ENCODE measurements around the gene BEND4.
A peak's percentile ranks its signal among the peaks of the same experiment; 100 is the strongest.

The BEND4 gene

GRCh38 chr4:42101446-42101975 is 50.9 kb downstream of the BEND4 start:
- TF ChIP-seq ZFP3 (CRISPR knock-in tag; IDR thresholded peaks at IDR 0.05) (no peak), BACH2 (CRISPR knock-in tag; IDR thresholded peaks at IDR 0.05; ENCODE audit: borderline replicate concordance) (no peak), ZC3H10 (CRISPR knock-in tag; IDR thresholded peaks at IDR 0.05) (no peak), GLIS3 (CRISPR knock-in tag; IDR thresholded peaks at IDR 0.05) (no peak), ZNF565 (CRISPR knock-in tag; conservative IDR thresholded peaks at IDR 0.05; ENCODE audit: low read depth) (no peak), ZFP30 (CRISPR knock-in tag; IDR thresholded peaks at IDR 0.05) (no peak)
- no peak for ATAC-seq

GRCh38 chr4:42088386-42088785 is 64.1 kb downstream of the BEND4 start:
- no peak for ATAC-seq
- TF ChIP-seq ZC3H10 (CRISPR knock-in tag; IDR thresholded peaks at IDR 0.05): no peak
- no peak for TF ChIP-seq TCF4 (CRISPR knock-in tag; IDR thresholded peaks at IDR 0.05; ENCODE audit: borderline replicate concordance)
- TF ChIP-seq TOX (CRISPR knock-in tag; IDR thresholded peaks at IDR 0.05; ENCODE audit: borderline replicate concordance): no peak

GRCh38 chr4:42083816-42084215 is 68.6 kb downstream of the BEND4 start:
- peak; percentile 54; the same call in 2 of the 3 replicates for ATAC-seq
- TF ChIP-seq OSR1 (CRISPR knock-in tag; IDR thresholded peaks at IDR 0.05): no peak

- TF ChIP-seq RARB (CRISPR knock-in tag; IDR thresholded peaks at IDR 0.05) (no peak), SNAI2 (CRISPR knock-in tag; IDR thresholded peaks at IDR 0.05) (no peak), OSR1 (CRISPR knock-in tag; IDR thresholded peaks at IDR 0.05) (no peak), ZFP30 (CRISPR knock-in tag; IDR thresholded peaks at IDR 0.05) (no peak), ZC3H10 (CRISPR knock-in tag; IDR thresholded peaks at IDR 0.05) (no peak), ZNF8 (CRISPR knock-in tag; IDR thresholded peaks at IDR 0.05) (no peak), POU6F1 (CRISPR knock-in tag; IDR thresholded peaks at IDR 0.05; ENCODE audit: borderline replicate concordance, low read depth) (no peak), GLIS3 (CRISPR knock-in tag; IDR thresholded peaks at IDR 0.05) (no peak), CREB5 (CRISPR knock-in tag; IDR thresholded peaks at IDR 0.05; ENCODE audit: low read depth) (no peak), ZNF565 (CRISPR knock-in tag; conservative IDR thresholded peaks at IDR 0.05; ENCODE audit: low read depth) (no peak), CSDC2 (CRISPR knock-in tag; IDR thresholded peaks at IDR 0.05) (no peak)
- ATAC-seq: no peak
Observed at GRCh38 chr4:42080306-42080705, 72.1 kb downstream of the BEND4 start.

GRCh38 chr4:42078184-42078801 is 74.2 kb downstream of the BEND4 start:
- ATAC-seq: no peak

More at GRCh38 chr4:42078184-42078801, 74.2 kb downstream of the BEND4 start:
- no peak for TF ChIP-seq GLIS3 (CRISPR knock-in tag; IDR thresholded peaks at IDR 0.05)
- TF ChIP-seq ZNF565 (CRISPR knock-in tag; conservative IDR thresholded peaks at IDR 0.05; ENCODE audit: low read depth): no peak
- no peak for TF ChIP-seq OSR1 (CRISPR knock-in tag; IDR thresholded peaks at IDR 0.05)
- no peak for TF ChIP-seq TCF4 (CRISPR knock-in tag; IDR thresholded peaks at IDR 0.05; ENCODE audit: borderline replicate concordance)
- TF ChIP-seq ZNF70 (CRISPR knock-in tag; IDR thresholded peaks at IDR 0.05): no peak
- no peak for TF ChIP-seq CSRNP3 (CRISPR knock-in tag; IDR thresholded peaks at IDR 0.05)
- no peak for TF ChIP-seq RARB (CRISPR knock-in tag; IDR thresholded peaks at IDR 0.05)
- TF ChIP-seq CREB5 (CRISPR knock-in tag; IDR thresholded peaks at IDR 0.05; ENCODE audit: low read depth): no peak
- no peak for TF ChIP-seq ZNF8 (CRISPR knock-in tag; IDR thresholded peaks at IDR 0.05)
- TF ChIP-seq POU6F1 (CRISPR knock-in tag; IDR thresholded peaks at IDR 0.05; ENCODE audit: borderline replicate concordance, low read depth): no peak
- TF ChIP-seq ZFP30 (CRISPR knock-in tag; IDR thresholded peaks at IDR 0.05): no peak
- TF ChIP-seq BACH2 (CRISPR knock-in tag; IDR thresholded peaks at IDR 0.05; ENCODE audit: borderline replicate concordance): no peak

Data from SK-N-SH treated with all-trans-retinoic acid at 6 μM for 48 hours (cell line).